IMR-90 (cell line): ENCODE results near the gene MLLT3.

Experiments
- BHLHE40 ChIP-seq: fragments of 150-350 bp; IDR thresholded peaks from 2 replicates; pipeline ENCODE4 v1.6.1; 2016; ENCODE audit warnings: mild to moderate bottlenecking, low read depth, low read length
- CEBPB ChIP-seq: IDR thresholded peaks from 2 replicates; pipeline ENCODE4 v1.6.1; 2012; ENCODE audit warnings: low read depth, low read length, improper control_type of control experiment
- MAZ ChIP-seq: IDR thresholded peaks from 2 replicates; pipeline ENCODE4 v1.6.1; 2012; ENCODE audit warnings: low read depth, mild to moderate bottlenecking, low read length, improper control_type of control experiment, moderate library complexity, borderline replicate concordance
- MXI1 ChIP-seq: IDR thresholded peaks from 2 replicates; pipeline ENCODE4 v1.6.1; 2012; ENCODE audit warnings: low read depth, mild to moderate bottlenecking, low read length, moderate library complexity, borderline replicate concordance
- POLR2A ChIP-seq: IDR thresholded peaks from 2 replicates; pipeline ENCODE4 v1.6.1; 2012; ENCODE audit warnings: mild to moderate bottlenecking, low read depth, low read length
- RAD21 ChIP-seq: IDR thresholded peaks from 2 replicates; pipeline ENCODE4 v1.6.1; 2012; ENCODE audit warnings: low read length, improper control_type of control experiment
- RCOR1 ChIP-seq: IDR thresholded peaks from 2 replicates; pipeline ENCODE4 v1.6.1; 2012; ENCODE audit warnings: mild to moderate bottlenecking, low read length, improper control_type of control experiment; ENCODE audit not compliant: insufficient replicate concordance
- RFX5 ChIP-seq: IDR thresholded peaks from 2 replicates; pipeline ENCODE4 v1.8.0; 2012; ENCODE audit warnings: low read depth, mild to moderate bottlenecking, low read length, moderate library complexity
- USF2 ChIP-seq: fragments of 150-350 bp; IDR thresholded peaks from 2 replicates; pipeline ENCODE4 v1.6.1; 2017; ENCODE audit warnings: mild to moderate bottlenecking, antibody characterized with exemption, low read length, low read depth
- TF ChIP-seq, protein P1 (sequence below): conservative IDR thresholded peaks from 2 replicates; pipeline ENCODE4 v1.5.1; 2012; ENCODE audit warnings: mild to moderate bottlenecking, low read depth, low read length, improper control_type of control experiment

- TF ChIP-seq BHLHE40 (no peak), CEBPB (no peak), MAZ (no peak), RFX5 (no peak), POLR2A (no peak), RCOR1 (no peak), RAD21 (no peak), MXI1 (no peak), USF2 (no peak)
- TF ChIP-seq, protein P1, sequence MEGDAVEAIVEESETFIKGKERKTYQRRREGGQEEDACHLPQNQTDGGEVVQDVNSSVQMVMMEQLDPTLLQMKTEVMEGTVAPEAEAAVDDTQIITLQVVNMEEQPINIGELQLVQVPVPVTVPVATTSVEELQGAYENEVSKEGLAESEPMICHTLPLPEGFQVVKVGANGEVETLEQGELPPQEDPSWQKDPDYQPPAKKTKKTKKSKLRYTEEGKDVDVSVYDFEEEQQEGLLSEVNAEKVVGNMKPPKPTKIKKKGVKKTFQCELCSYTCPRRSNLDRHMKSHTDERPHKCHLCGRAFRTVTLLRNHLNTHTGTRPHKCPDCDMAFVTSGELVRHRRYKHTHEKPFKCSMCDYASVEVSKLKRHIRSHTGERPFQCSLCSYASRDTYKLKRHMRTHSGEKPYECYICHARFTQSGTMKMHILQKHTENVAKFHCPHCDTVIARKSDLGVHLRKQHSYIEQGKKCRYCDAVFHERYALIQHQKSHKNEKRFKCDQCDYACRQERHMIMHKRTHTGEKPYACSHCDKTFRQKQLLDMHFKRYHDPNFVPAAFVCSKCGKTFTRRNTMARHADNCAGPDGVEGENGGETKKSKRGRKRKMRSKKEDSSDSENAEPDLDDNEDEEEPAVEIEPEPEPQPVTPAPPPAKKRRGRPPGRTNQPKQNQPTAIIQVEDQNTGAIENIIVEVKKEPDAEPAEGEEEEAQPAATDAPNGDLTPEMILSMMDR: no peak
These were observed 126.0 kb downstream of the MLLT3 start for GRCh38 chr9:20496328-20496727.
